ES-I3 (cell line): ENCODE data around the gene UIMC1.

ENCODE experiments used
- H3K36me3 ChIP-seq: 2 replicates; pipeline ENCODE4 v1.6.1; 2013; ENCODE audit warnings: mild to moderate bottlenecking, low read length, control low read depth, moderate library complexity; ENCODE audit not compliant: insufficient read depth
- H3K4me1 ChIP-seq: 2 replicates; pipeline ENCODE4 v1.6.1; 2013; ENCODE audit warnings: mild to moderate bottlenecking, control low read depth, low read length; ENCODE audit not compliant: insufficient read depth
- H3K9ac ChIP-seq: 2 replicates; pipeline ENCODE4 v1.6.1; 2013; ENCODE audit warnings: low read depth, mild to moderate bottlenecking, low read length, moderate library complexity
- H3K9me3 ChIP-seq: 2 replicates; pipeline ENCODE4 v1.6.1; 2013; ENCODE audit warnings: mild to moderate bottlenecking, low read length, moderate library complexity; ENCODE audit not compliant: control insufficient read depth, insufficient read depth

Gene UIMC1

GRCh38 chr5:176865964-176866363 is 140.6 kb downstream of the UIMC1 start:
- Histone ChIP-seq H3K9me3 (no peaks in the 10 kb centered on the region), H3K9ac (no peak overlapping the region), H3K4me1 (peaks cover 15% of the 10 kb centered on the region; the same call in 1 of the 2 replicates), H3K36me3 (no peaks in the 10 kb centered on the region)

GRCh38 chr5:176864755-176865154 is 141.8 kb downstream of the UIMC1 start:
- H3K36me3 ChIP-seq = no peaks in the 10 kb centered on the region
- no peak overlapping the region for H3K9ac ChIP-seq
- no peaks in the 10 kb centered on the region for H3K9me3 ChIP-seq
- H3K4me1 ChIP-seq = peaks cover 15% of the 10 kb centered on the region; the same call in 1 of the 2 replicates

DNA sequence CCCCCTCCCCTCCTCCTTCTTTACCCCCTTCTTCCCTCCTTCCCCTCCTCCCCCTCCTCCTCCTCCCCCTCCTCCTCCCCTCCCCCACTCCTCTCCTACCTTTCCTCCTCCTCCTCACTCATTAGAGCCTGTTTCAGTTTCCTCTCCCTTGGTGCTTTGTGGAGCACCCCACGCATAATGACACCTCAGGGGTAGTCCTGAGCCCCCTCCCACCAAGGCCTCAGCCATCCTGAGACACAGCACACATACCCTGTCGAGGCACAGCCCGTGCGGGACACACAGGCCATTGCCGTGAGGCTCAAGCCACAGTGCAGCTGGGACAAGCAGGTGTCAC is 142.8 kb downstream of the UIMC1 start:
- Histone ChIP-seq H3K9ac (no peak overlapping the region), H3K4me1 (peaks cover 15% of the 10 kb centered on the region; the same call in 1 of the 2 replicates), H3K9me3 (no peaks in the 10 kb centered on the region), H3K36me3 (no peaks in the 10 kb centered on the region)

DNA sequence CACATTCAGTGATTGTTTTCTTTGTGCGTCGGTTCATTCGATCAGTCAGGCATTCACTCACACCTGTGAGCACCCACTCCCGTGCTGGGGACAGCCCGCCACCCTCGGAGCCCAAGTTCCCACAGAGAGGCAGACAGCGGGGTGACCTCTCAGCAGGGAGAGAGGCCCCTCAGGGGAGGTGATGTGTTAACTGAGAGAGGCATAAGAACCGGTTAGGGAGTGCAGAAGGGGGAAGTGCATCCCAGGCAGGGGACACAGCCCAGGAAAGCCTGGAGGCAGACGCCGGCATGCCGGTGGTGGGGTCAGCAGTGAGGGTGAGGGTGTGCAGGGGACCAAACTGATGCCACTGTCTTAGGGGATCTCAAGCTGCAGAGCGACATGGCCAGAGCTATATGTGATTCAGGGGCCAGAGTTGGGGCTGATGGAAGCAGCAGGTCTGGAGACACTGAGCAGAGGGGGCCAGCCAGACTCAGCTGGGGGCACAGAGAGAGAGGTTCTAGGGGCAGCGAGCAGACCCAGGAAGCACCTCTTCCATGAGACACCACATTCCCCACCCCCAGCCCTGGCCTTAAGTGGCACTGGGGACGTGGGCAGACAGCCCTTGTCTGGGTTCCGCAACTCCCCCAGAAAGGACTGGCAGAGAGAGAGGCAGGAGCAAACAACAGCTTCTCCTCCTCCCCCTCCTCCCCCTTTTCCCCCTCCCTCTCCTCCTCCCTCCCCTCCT is 143.4 kb downstream of the UIMC1 start:
- Histone ChIP-seq H3K36me3 (no peaks in the 10 kb centered on the region), H3K9me3 (no peaks in the 10 kb centered on the region), H3K4me1 (peaks cover 15% of the 10 kb centered on the region; the same call in 1 of the 2 replicates), H3K9ac (peak overlapping the region; percentile 1; the same call in 1 of the 2 replicates)

DNA sequence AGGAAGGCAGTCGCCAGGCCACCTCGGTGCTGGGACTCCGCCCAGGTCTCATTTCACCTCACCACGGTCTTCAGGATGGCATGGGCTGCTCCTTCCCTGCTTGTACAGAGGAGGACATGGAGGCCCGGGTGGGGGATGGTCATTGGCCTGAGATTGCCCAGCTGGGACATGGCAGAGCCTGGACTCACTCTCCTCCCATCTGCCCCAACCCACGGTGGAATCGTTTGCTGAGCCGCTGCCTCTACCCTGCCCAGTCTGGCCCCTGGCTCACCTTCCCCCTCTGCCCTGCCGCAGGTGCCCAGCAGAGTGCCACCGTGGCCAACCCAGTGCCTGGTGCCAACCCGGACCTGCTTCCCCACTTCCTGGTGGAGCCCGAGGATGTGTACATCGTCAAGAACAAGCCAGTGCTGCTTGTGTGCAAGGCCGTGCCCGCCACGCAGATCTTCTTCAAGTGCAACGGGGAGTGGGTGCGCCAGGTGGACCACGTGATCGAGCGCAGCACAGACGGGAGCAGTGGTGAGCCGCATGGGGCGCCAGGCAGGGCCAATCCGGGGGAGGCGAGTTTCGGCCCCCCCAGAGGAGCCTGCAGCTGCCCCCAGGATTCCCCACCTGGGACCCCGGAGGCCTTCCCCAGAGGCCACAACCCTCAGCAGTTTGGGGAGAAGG is 144.1 kb downstream of the UIMC1 start:
- Histone ChIP-seq H3K9ac (no peak overlapping the region), H3K4me1 (peaks cover 15% of the 10 kb centered on the region; the same call in 1 of the 2 replicates), H3K36me3 (no peaks in the 10 kb centered on the region), H3K9me3 (no peaks in the 10 kb centered on the region)

GRCh38 chr5:176861276-176861675 is 145.3 kb downstream of the UIMC1 start:
- Histone ChIP-seq H3K4me1 (peaks cover 15% of the 10 kb centered on the region; the same call in 1 of the 2 replicates), H3K9me3 (no peaks in the 10 kb centered on the region), H3K9ac (no peak overlapping the region), H3K36me3 (no peaks in the 10 kb centered on the region)

DNA sequence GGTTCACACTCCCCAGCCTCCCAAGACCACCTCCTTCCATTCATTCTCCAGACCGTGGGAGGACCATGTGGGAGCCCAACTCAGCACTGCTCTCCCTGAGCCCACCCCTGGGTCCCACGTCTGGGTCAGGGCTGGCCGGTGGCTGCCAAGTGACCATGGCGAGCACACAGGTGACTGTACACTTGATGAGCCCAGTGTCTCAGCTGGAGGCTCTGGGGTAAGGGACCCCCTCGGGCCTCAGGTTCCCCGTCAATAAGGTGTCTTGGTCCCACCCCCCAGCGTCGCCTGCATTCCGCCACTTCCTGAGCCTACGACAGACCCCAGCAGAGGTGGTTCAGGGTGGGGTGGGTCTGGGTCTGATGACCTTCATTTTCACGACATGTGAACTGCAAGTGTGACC is 146.2 kb downstream of the UIMC1 start:
- H3K36me3 ChIP-seq = no peaks in the 10 kb centered on the region
- H3K9me3 ChIP-seq = no peaks in the 10 kb centered on the region
- peaks cover 15% of the 10 kb centered on the region; the same call in 1 of the 2 replicates for H3K4me1 ChIP-seq
- no peak overlapping the region for H3K9ac ChIP-seq

DNA sequence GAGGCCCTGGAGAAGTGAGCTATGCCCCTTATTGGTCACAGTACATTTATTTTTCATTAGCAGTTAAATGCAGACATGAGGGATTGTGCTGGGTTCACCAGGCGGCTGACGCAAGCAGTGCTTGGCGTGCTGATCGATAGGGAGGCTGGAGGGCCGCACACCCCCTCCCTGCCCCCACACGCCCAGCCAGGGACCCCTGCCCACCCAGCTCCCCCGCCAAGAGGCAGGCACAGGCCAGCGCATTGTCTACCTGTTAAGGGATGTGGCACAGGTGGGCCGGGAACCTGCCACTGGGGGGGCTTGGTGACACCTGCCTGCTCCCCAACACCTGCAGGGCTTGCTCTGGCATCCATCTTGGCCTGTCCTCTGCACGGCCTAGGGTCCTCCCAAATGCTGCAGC is 146.7 kb downstream of the UIMC1 start:
- no peaks in the 10 kb centered on the region for H3K9me3 ChIP-seq
- peaks cover 15% of the 10 kb centered on the region; the same call in 1 of the 2 replicates for H3K4me1 ChIP-seq
- H3K36me3 ChIP-seq = no peaks in the 10 kb centered on the region
- no peak overlapping the region for H3K9ac ChIP-seq

DNA sequence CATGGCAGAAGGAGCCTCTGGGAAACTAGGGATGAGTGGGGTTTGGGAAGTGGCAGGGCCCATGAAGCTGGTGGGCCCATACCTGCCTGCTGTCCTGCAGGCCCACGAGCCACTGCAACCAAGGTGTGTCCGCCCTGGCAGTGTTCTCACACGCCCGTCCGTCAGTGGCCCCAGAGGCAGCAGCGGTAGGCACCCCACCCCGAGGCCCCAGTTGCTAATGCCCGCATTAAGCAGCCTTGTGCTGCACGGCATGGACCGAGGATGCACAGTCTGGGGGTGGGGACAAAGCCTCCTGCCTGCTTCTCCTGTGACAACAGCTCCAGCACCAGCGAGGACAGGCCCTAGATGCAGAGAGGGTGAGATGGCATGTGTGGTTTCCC is 148.7 kb downstream of the UIMC1 start:
- Histone ChIP-seq H3K9ac (no peak overlapping the region), H3K36me3 (no peaks in the 10 kb centered on the region), H3K9me3 (no peaks in the 10 kb centered on the region), H3K4me1 (peaks cover 4% of the 10 kb centered on the region; the same call in 1 of the 2 replicates)

DNA sequence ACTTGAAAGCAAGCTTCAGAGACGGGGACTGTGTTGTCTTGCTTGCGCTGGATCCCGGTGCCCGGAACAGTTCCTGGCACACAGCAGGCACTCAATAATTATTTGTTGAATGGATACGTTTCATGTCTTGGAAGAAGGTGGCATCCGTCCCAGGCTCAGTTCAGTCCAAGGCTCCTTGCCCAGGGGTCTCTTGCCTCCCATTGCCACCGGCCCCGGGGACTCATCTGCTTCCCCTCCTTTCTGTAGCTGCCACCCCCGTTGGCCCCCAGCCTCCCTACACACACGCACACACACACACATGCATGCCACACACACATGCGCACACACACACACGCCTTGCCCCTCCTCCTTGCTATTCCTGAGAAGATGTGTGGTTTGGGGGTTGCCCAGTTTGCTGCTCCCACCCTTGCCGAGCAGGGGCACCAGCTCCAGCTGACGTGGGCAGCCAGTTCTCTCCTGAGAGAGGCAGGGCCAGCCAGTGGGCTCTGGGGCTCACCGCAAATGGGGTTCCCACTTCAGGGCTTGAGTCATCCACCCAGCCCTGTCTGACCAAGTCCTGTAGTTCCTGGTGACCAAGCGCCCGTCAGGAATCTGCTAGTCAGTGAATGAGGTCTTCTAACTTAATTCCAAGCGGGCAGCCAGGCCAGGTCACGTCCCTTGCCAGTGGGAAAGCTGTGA is 149.2 kb downstream of the UIMC1 start:
- Histone ChIP-seq H3K9me3 (no peaks in the 10 kb centered on the region), H3K9ac (no peak overlapping the region), H3K36me3 (no peaks in the 10 kb centered on the region), H3K4me1 (0 out of 2 replicates have a peak, but pooled peaks cover 3% of the 10 kb centered on the region)

DNA sequence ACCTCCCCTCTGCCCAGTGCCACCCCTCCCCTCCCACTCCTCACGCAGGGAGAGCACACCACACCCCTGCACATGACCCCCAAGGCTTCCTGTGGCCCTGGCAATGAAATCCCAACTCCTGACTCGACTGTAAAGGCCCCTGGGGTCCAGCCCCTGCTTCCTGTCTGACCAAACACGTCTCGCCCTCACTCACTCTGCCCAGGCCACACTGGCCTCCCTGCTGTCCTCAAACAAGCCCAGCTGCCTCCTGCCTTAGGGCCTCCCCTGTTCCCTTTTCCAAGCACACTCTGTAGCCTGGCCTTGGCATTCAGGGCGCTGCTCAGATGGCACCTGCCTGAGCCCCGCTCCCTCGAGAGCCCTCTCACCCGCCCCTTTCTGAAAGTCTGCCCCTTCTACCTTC is 149.8 kb downstream of the UIMC1 start:
- Histone ChIP-seq H3K4me1 (0 out of 2 replicates have a peak, but pooled peaks cover 2% of the 10 kb centered on the region), H3K9me3 (no peaks in the 10 kb centered on the region), H3K36me3 (no peaks in the 10 kb centered on the region), H3K9ac (no peak overlapping the region)

- Histone ChIP-seq H3K4me1 (no peaks in the 10 kb centered on the region), H3K9ac (no peak overlapping the region), H3K9me3 (no peaks in the 10 kb centered on the region), H3K36me3 (no peaks in the 10 kb centered on the region)
Observed at GRCh38 chr5:176855598-176855997, 151.0 kb downstream of the UIMC1 start.
